CD14-positive monocyte (primary cell): ENCODE measurements around the gene STMN3. TPM values are rescaled to one million over a fixed set of nuclear protein-coding genes. Genes with fewer than 3 reads are reported as not detected.

Experiments
- DNase-seq, 3 donors: peaks; one replicate each; pipeline ENCODE4 v3.0.0-alpha.2; 2011 to 2022
- H2AFZ ChIP-seq: 2 replicates; pipeline ENCODE4 v1.6.0; 2012; ENCODE audit warnings: mild to moderate bottlenecking, low read depth, low read length, inconsistent platforms; ENCODE audit not compliant: insufficient read depth, poor library complexity, severe bottlenecking
- H3K27ac ChIP-seq, 2 donors: 1 replicate in 1 of 2; 2 replicates in 1 of 2; pipeline ENCODE4 v1.5.1; 2012 to 2013; ENCODE audit warnings: low read length in 2 of 2, control low read depth in 1 of 2, inconsistent platforms in 1 of 2, low read depth in 1 of 2, mild to moderate bottlenecking in 1 of 2
- H3K27me3 ChIP-seq, 2 donors: one replicate each; pipeline versions ENCODE4 v1.6.0 to v1.6.1; 2011 to 2013; ENCODE audit warnings: low read length in 2 of 2; ENCODE audit not compliant: control insufficient read depth in 2 of 2, insufficient read depth in 2 of 2
- H3K36me3 ChIP-seq, 2 donors: replicated peaks in 1 of 2; 1 replicate in 1 of 2; 2 replicates in 1 of 2; pipeline versions ENCODE4 v1.5.1 to v1.6.1; 2012 to 2013; ENCODE audit warnings: low read length in 2 of 2, control low read depth in 1 of 2, inconsistent platforms in 1 of 2, mild to moderate bottlenecking in 1 of 2; ENCODE audit not compliant: insufficient read depth in 2 of 2, control insufficient read depth in 1 of 2
- H3K4me1 ChIP-seq, 2 donors: 1 replicate in 1 of 2; 2 replicates in 1 of 2; pipeline versions ENCODE4 v1.5.1 to v1.6.1; 2012 to 2013; ENCODE audit warnings: low read length in 2 of 2, control low read depth in 1 of 2, inconsistent platforms in 1 of 2, mild to moderate bottlenecking in 1 of 2, moderate library complexity in 1 of 2; ENCODE audit not compliant: insufficient read depth in 2 of 2, control insufficient read depth in 1 of 2
- H3K4me2 ChIP-seq: replicated peaks from 2 replicates; pipeline ENCODE3; 2012; ENCODE audit warnings: low read length, moderate library complexity, mild to moderate bottlenecking; ENCODE audit not compliant: poor library complexity, severe bottlenecking; ENCODE audit errors: extremely low read depth
- H3K4me3 ChIP-seq, 3 experiments: fragments of 200-600 bp in 1 of 3; sonication (generic) in 1 of 3; replicated peaks in 1 of 3; 1 replicate in 2 of 3; 2 replicates in 1 of 3; pipeline ENCODE4 v1.5.1; 2011 to 2013; ENCODE audit warnings: low read length in 3 of 3, mild to moderate bottlenecking in 3 of 3, control low read depth in 2 of 3, low read depth in 2 of 3, inconsistent platforms in 1 of 3, moderate library complexity in 1 of 3
- H3K79me2 ChIP-seq: 2 replicates; pipeline ENCODE4 v1.6.0; 2012; ENCODE audit warnings: mild to moderate bottlenecking, control low read depth, inconsistent platforms, low read length, moderate library complexity; ENCODE audit not compliant: insufficient read depth
- H3K9ac ChIP-seq: 2 replicates; pipeline ENCODE4 v1.6.0; 2017; ENCODE audit warnings: low read length, mild to moderate bottlenecking; ENCODE audit not compliant: insufficient read depth, poor library complexity, severe bottlenecking
- H3K9me3 ChIP-seq, 2 donors: replicated peaks in 1 of 2; 1 replicate in 1 of 2; 2 replicates in 1 of 2; pipeline versions ENCODE4 v1.5.1 to v1.6.1; 2012 to 2013; ENCODE audit warnings: low read length in 2 of 2, control low read depth in 1 of 2; ENCODE audit not compliant: control insufficient read depth in 1 of 2, insufficient read depth in 1 of 2
- H4K20me1 ChIP-seq: 2 replicates; pipeline ENCODE4 v1.6.0; 2012; ENCODE audit warnings: mild to moderate bottlenecking, low read length, control low read depth, moderate library complexity; ENCODE audit not compliant: insufficient read depth
- H3K27ac Mint-ChIP-seq, 7 donors: one replicate each; pipeline ENCODE4 v1.8.0; 2020; ENCODE audit warnings: mild to moderate bottlenecking in 7 of 7, mixed read lengths in 7 of 7, moderate library complexity in 6 of 7, inconsistent platforms in 2 of 7
- H3K27me3 Mint-ChIP-seq, 3 donors: one replicate each; pipeline ENCODE4 v1.8.0; 2021 to 2022; ENCODE audit warnings: low read depth in 3 of 3, mild to moderate bottlenecking in 3 of 3, mixed read lengths in 3 of 3, moderate library complexity in 3 of 3, inconsistent platforms in 1 of 3
- H3K36me3 Mint-ChIP-seq, 2 donors: one replicate each; pipeline ENCODE4 v1.8.0; 2020; ENCODE audit warnings: mixed read lengths in 2 of 2, inconsistent platforms in 1 of 2, mild to moderate bottlenecking in 1 of 2
- H3K4me1 Mint-ChIP-seq: one replicate; pipeline ENCODE4 v1.8.0; 2020; ENCODE audit warnings: mild to moderate bottlenecking, mixed read lengths
- H3K4me3 Mint-ChIP-seq, 2 donors: one replicate each; pipeline ENCODE4 v1.8.0; 2020; ENCODE audit warnings: mild to moderate bottlenecking in 2 of 2, mixed read lengths in 2 of 2, moderate library complexity in 1 of 2
- H3K9me3 Mint-ChIP-seq, 7 donors: one replicate each; pipeline ENCODE4 v1.8.0; 2020 to 2022; ENCODE audit warnings: mixed read lengths in 7 of 7, mild to moderate bottlenecking in 6 of 7, moderate library complexity in 6 of 7, inconsistent platforms in 2 of 7
- CTCF ChIP-seq: fragments of 200-600 bp; IDR thresholded peaks from one replicate; pipeline ENCODE4 v1.8.0; 2022; ENCODE audit warnings: antibody characterized with exemption, mild to moderate bottlenecking
- WGBS: methylation state at CpG from one replicate; pipeline ENCODE4 v1.1.5; 2013; ENCODE audit warnings: missing lambda C conversion rate; ENCODE audit not compliant: insufficient coverage; 5-methylcytosine and 5-hydroxymethylcytosine counted together
- intact Hi-C, 2 donors: fragments of 100-400 bp; cut with micrococcal nuclease; formaldehyde crosslinking; loops; one replicate each; pipeline versions ENCODE4 v1.15.0 to v1.15.1; 2023
- polyA plus RNA-seq, 3 donors: library from polyadenylated mRNA; depleted of rRNA in 1 of 3; unstranded in 2 of 3; stranded (reverse) in 1 of 3; fragments of 300-500 nt in 2 of 3; fragments of >200 nt in 1 of 3; fragmentation: Illumina TruSeq in 2 of 3; gene quantifications; 1 replicate in 2 of 3; 2 replicates in 1 of 3; pipeline ENCODE4 v1.2.3, GENCODE V29; 2012 to 2021

Gene STMN3
- polyA plus RNA-seq, 3 donors, result 0.10 to 8.1 (median 0.15) TPM

- Histone ChIP-seq H3K9me3 (no peaks in the 10 kb centered on the region), H3K9ac (no peak overlapping the region), H3K36me3 (peaks cover 60 to 95% of the 10 kb centered on the region in 2 donors), H3K79me2 (no peaks in the 10 kb centered on the region), H3K27ac (no peak overlapping the region), H3K4me1 (no peaks in the 10 kb centered on the region), H3K27me3 (no peaks in the 10 kb centered on the region), H3K4me2 (no peak overlapping the region), H4K20me1 (peaks cover 3% of the 10 kb centered on the region), H3K4me3 (no peak overlapping the region), H2AFZ (no peak overlapping the region)
- WGBS, result 92% methylated on average over 19 of the region's 23 CpGs
- DNase-seq, result no peak
- no peak for TF ChIP-seq CTCF
- Mint-ChIP-seq H3K9me3 (no peaks in the 10 kb centered on the region), H3K27me3 (peaks cover 0 to 3% (median 0%) of the 10 kb centered on the region in 3 donors), H3K27ac (no peak overlapping the region), H3K4me3 (no peak overlapping the region), H3K4me1 (peaks cover 5% of the 10 kb centered on the region), H3K36me3 (peaks cover 70 to 98% of the 10 kb centered on the region in 2 donors)
- intact Hi-C loops, result no loop called here
Measured at GRCh38 chr20:63597651-63598478, 55.4 kb downstream of the STMN3 start.

- Mint-ChIP-seq H3K27ac (no peak overlapping the region), H3K4me3 (no peak overlapping the region), H3K36me3 (peaks cover 67 to 100% of the 10 kb centered on the region in 2 donors), H3K4me1 (no peaks in the 10 kb centered on the region), H3K9me3 (no peaks in the 10 kb centered on the region), H3K27me3 (peaks cover 0 to 3% (median 0%) of the 10 kb centered on the region in 3 donors)
- 100% methylated on average over 6 of the region's 6 CpGs for WGBS
- intact Hi-C loops, result no loop called here
- H3K4me1 ChIP-seq, result no peaks in the 10 kb centered on the region
- H3K4me3 ChIP-seq, result no peak overlapping the region
- no peak for TF ChIP-seq CTCF
- no peak overlapping the region for H3K27ac ChIP-seq
- no peak overlapping the region for H3K4me2 ChIP-seq
- no peak for DNase-seq
- H3K79me2 ChIP-seq, result no peaks in the 10 kb centered on the region
- H3K9ac ChIP-seq, result no peak overlapping the region
- H2AFZ ChIP-seq, result no peak overlapping the region
- peaks cover 63 to 95% of the 10 kb centered on the region in 2 donors for H3K36me3 ChIP-seq
- no peaks in the 10 kb centered on the region for H3K27me3 ChIP-seq
- H3K9me3 ChIP-seq, result no peaks in the 10 kb centered on the region
- no peaks in the 10 kb centered on the region for H4K20me1 ChIP-seq
Measured at GRCh38 chr20:63596423-63596822, 56.8 kb downstream of the STMN3 start.
